Limb (tissue), 2 donors: ENCODE measurements around the gene BOC.
A peak's percentile ranks its signal among the peaks of the same experiment; 100 is the strongest.

ENCODE experiments used
- DNase-seq, 2 donors: peaks; one replicate each; pipeline ENCODE4 v3.0.0-alpha.2; 2016; ENCODE audit errors: extremely low spot score in 2 of 2

BOC gene

GRCh38 chr3:113223475-113224281 is 12.3 kb downstream of the BOC start:
- no peak for DNase-seq

DNA sequence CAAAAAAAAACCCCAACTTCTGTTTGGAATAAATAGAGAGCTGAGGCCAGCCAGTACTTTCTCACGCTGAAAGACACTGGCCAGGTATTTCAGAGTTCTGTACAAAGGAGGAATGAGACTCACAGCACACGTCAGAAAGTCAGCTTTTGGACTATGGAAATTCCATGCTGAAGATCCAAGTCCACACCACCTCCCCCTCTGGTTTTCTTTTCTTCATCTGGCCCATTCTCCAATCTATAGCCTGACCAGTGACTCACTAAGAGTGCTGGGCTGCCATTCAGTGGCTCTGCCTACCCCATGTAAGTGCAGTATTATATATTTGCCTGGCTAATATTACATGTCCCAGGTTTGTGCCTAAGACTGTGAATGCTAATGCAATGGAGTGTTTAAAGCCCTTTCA is 13.9 kb downstream of the BOC start:
- no peak for DNase-seq

- DNase-seq = no peak
Measured at GRCh38 chr3:113226491-113226890, 15.1 kb downstream of the BOC start.

DNA sequence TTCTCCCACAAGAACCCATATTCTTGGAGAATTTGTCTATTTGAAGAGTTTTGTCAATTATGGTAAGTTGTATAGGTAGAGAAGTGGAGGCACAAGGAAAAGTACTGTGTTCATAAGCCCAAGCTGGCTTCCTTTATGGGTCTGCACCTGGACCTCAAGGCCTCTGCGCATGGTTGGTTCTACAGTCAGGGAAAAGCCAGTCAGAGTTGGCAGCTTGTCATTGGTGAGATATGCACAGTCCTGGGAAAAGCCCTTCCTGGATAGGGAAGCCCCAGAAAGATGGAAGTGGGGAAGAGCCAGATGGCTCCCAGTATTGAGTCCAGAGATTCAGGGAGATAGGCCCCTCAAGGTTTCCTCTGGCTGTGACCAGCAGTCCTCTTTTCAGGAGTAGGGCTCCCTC is 15.8 kb downstream of the BOC start:
- DNase-seq = no peak

DNA sequence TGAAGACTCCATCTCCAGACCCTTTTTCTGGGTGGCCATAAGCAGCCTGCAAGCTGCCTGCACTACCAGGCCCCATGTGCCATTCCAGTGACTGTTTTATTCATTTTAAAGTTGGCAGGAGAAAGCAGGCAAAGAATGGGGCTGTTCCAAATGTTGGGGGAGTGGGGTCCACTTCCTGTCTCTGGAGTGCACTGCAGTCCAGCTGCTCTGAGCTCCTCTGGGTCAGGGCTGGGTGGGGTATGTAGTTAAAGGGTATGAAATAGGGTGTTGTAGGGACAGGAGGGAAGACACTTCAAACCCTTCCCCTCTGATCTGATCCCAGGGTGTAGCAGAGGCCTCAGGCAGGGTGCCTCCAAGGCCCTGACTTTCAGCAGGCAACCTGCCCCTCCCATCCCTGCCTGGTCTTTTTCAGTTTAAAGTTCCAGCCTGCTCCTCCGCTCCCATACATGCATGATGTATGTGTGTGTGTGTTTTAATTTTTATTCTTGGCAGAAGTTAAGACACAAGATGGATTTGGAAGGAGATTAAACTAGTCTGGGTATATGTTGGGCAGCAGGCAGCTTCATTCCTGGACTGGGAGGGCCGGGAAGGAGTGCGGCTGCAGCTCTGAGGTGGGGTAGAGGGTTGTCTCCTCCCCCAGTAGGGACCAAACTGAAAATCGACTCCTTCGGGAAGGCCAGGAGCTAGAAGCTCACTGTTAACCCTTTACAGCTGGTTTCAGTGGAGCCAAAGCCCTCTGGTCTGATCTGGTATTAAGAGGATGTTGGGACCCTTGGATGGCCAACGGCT is 17.3 kb downstream of the BOC start:
- DNase-seq = peak; percentile 50 to 53

- DNase-seq = no peak
Measured at GRCh38 chr3:113231391-113231790, 20.0 kb downstream of the BOC start.

DNA sequence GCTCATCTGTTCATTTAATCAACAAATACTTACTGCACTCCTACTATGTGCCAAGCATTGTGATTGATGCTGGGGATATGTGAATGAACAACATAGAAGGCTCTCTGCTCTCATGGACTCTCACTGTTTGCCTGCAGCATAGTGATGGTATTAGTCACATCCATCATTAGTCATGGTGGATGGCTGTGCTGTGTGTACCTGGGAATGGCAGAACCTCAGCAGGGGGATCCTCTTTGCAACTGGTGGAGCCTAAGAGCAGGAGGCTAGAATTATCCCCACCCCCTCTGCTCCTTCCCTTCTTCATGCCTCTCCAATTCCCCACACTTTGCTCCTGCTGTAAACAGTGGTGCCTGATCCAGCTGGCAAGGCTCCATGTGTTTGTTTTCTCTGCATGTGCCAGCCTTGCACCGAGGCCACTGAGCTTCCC is 20.5 kb downstream of the BOC start:
- DNase-seq = no peak

DNA sequence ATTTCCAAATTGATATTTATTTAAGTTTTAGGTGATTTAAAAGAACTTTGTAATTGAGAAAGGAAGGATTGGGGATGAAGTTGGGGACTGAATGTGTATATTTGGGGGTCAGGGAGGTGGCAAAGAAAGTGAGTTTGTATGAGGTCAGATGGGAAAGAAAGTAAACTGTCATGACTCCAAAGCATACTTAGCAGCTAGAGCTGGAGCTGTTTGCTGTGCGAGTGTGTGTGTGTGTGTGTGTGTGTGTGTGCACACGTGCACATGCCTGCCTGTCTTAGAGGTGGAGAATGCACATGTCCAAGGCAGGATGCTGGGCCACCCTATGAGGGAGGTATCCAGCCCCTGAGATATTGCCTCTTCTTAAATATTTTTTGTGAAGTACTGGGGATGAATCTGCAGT is 21.0 kb downstream of the BOC start:
- DNase-seq = no peak

GRCh38 chr3:113233497-113233896 is 22.1 kb downstream of the BOC start:
- no peak for DNase-seq

DNA sequence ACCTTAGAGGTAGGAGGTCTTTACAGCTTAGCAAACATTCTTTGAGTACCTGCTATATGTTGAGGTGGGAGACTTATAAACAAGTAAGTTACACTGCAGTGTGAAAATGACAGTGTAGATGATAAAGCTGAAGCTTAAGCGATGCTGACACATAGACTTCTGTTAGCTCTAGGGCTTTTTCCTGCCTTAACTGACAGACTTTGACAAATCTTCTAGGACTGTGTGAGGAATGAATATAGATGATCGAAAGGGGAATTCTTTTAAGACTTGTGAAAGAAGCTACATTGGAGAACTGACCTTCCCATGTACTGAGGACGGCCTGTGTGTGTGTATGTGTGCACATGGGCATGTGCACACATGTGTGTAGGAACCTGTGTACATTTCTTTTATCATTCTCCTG is 22.7 kb downstream of the BOC start:
- DNase-seq = no peak

DNA sequence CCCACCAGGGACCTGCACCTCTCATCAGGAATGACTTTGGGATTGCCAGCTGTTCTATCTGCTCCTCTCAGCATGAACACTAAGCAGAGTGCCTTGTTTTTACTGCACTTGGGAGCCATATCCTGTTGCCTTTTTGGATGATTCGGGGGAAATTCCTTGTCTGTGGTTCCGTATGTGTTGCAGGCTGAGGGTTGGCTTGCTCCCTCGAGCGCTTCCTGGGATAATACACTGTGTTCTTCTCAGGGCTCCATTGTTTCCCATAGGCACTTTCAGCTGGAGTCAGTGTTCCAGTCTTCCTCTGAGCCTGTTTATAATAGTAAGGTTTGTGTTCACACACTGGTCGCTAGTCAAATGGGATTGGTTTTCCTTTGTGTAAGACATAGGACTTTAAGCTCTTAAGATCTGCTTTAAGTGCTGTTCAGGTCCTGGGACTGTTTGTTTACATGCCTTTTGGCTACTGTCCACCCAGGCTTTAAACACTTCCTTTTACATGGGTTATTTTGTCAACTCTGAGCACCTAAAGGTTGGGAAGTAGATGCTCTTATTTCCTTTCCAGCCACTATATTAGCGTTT is 23.4 kb downstream of the BOC start:
- DNase-seq = no peak

DNA sequence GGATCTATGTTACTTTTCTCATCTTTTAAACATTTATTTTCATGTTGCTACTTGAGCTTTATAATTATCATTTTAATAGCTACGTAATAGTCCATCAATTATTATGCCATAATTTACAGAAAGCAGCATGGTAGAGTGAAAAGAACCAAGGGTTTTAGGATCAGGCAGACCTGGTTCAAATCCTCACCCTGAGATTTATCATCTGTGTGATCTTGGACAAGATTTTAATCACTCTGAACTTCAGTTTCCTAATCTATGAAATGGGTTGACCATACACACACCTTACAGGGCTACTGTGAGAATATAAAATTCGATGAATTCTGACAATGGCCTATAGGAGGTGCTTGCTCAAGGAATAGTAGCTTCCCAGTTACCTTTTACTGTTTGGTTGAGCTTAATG is 27.1 kb downstream of the BOC start:
- no peak for DNase-seq

- DNase-seq = no peak
Measured at GRCh38 chr3:113240841-113241240, 29.5 kb downstream of the BOC start.

GRCh38 chr3:113241292-113242095 is 30.1 kb downstream of the BOC start:
- DNase-seq = peak in 1 of 2 donors; percentile 73

- peak in 1 of 2 donors; percentile 30 for DNase-seq
Measured at GRCh38 chr3:113242096-113242581, 30.8 kb downstream of the BOC start.

- peak in 1 of 2 donors; percentile 16 for DNase-seq
Measured at GRCh38 chr3:113243071-113243470, 31.7 kb downstream of the BOC start.

DNA sequence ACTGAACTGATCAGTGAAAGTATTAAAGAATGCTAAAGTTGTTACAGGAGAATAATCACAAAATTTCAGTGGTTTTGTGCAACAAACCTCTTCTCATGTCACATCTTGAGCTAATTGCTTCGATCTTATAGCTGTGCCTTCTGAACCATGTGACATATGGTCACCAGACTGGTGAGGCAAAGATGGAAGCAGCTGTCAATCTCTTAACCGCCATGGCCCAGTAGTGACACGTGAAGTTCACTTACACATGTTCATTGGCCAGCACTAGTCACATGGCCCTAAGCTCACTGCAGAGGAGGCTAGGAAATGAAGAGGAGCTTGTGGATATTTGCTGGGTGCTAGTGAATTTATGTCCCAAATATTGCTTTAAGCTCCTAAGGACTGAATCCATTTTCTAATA is 32.5 kb downstream of the BOC start:
- DNase-seq = peak in 1 of 2 donors; percentile 20

DNA sequence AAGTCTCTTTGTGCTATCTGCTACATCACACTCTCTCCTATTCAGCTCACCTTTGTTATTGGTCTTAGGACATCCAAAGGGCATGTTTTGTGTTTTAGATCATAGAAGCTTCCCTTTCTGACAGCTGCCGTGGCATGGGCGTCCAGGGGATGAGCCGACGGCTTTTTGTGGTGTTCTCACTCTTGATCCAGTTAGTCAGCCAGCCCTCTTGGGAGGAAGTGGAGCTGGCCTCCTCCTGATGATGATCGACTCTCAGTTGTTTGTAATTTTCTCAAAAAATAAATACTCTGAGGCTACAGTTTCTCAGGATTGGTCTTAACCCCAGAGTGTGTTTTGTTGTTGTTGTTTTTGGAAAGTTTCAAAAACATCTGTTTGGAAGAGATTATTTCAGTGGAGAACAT is 34.4 kb downstream of the BOC start:
- DNase-seq = peak in 1 of 2 donors; percentile 28

- DNase-seq = no peak
Measured at GRCh38 chr3:113247068-113247467, 35.7 kb downstream of the BOC start.

- DNase-seq = peak in 1 of 2 donors; percentile 31
Measured at GRCh38 chr3:113247675-113248458, 36.5 kb downstream of the BOC start.

DNA sequence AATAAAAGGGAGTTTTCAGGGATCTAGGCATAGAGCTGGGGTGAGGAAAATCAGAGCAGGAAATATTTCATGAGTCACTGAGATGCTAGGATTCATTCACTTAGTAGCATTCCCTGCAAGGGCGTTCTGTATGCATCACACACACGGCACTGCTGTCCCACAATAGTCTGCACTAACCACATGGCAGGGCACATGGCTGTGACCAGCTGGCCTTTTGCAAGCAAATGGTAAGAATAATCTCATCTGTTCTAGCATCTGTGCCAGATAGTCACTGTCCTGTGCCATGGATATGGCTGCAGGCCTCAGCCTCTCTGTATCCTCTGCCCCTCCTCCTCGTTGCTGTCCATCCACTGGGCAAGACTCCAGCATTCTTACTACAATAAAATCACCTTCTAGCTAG is 37.8 kb downstream of the BOC start:
- DNase-seq = peak in 1 of 2 donors; percentile 34
